NCI-H345 treated with DMSO at 0.1 percent for 48 hours (cell line): Measurements from ENCODE around the gene RFX8.
"Not testable (repeated sequence)": the region's sequence is repeated elsewhere in the genome, so short reads cannot be mapped to it uniquely, and the experiment has no call there.

ENCODE experiments used
- DNase-seq: peaks from one replicate; lab custom pipeline; 2025; ENCODE audit not compliant: unreplicated experiment; lab: John Stamatoyannopoulos, UW

Gene RFX8

GRCh38 chr2:101354420-101355311 lies 120.2 kb downstream of the RFX8 start:
- DNase-seq: no peak

GRCh38 chr2:101352631-101353030 lies 122.3 kb downstream of the RFX8 start:
- DNase-seq: not testable (repeated sequence)

- no peak for DNase-seq
Observed at GRCh38 chr2:101351207-101351606, 123.7 kb downstream of the RFX8 start.

- DNase-seq: no peak
Observed at GRCh38 chr2:101349893-101350662, 124.8 kb downstream of the RFX8 start.

GRCh38 chr2:101348883-101349282 lies 126.0 kb downstream of the RFX8 start:
- DNase-seq: no peak
